HL-60 (cell line): ENCODE measurements around the gene ATG4D.

Experiments
- GABPA ChIP-seq: IDR thresholded peaks from 2 replicates; pipeline ENCODE4 v1.6.1; 2012; ENCODE audit warnings: low read depth
- POLR2AphosphoS5 ChIP-seq: IDR thresholded peaks from 2 replicates; pipeline ENCODE4 v1.6.1; 2012; ENCODE audit warnings: low read depth
- TF ChIP-seq, protein P1 (sequence below): IDR thresholded peaks from one replicate; pipeline ENCODE4 v1.5.1; 2011; ENCODE audit warnings: low read length, control low read depth, inconsistent platforms; ENCODE audit not compliant: insufficient read depth
- TF ChIP-seq, protein P2 (sequence below): IDR thresholded peaks from 2 replicates; pipeline ENCODE4 v1.6.1; 2012; ENCODE audit warnings: low read depth; ENCODE audit not compliant: insufficient replicate concordance

DNA sequence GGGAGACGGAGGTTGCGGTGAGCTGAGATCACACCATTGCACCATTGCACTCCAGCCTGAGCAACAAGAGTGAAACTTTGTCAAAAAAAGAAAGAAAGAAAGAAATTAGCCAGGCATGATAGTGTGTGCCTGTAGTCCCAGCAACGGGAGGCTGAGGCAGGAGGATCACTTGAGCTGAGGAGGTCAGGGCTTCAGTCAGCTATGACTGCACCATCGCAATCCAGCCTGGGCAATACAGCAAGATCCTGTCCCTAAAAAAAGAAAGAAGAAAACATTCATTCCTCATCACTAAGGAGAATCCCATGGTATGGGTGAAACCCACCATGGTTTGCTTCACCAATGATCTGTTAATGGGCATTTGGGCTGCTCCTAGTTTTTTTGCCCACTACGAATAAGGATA, 56.4 kb downstream of the ATG4D start:
- TF ChIP-seq, protein P1, sequence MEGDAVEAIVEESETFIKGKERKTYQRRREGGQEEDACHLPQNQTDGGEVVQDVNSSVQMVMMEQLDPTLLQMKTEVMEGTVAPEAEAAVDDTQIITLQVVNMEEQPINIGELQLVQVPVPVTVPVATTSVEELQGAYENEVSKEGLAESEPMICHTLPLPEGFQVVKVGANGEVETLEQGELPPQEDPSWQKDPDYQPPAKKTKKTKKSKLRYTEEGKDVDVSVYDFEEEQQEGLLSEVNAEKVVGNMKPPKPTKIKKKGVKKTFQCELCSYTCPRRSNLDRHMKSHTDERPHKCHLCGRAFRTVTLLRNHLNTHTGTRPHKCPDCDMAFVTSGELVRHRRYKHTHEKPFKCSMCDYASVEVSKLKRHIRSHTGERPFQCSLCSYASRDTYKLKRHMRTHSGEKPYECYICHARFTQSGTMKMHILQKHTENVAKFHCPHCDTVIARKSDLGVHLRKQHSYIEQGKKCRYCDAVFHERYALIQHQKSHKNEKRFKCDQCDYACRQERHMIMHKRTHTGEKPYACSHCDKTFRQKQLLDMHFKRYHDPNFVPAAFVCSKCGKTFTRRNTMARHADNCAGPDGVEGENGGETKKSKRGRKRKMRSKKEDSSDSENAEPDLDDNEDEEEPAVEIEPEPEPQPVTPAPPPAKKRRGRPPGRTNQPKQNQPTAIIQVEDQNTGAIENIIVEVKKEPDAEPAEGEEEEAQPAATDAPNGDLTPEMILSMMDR: no peak
- TF ChIP-seq POLR2AphosphoS5 (no peak), GABPA (no peak)
- TF ChIP-seq, protein P2, sequence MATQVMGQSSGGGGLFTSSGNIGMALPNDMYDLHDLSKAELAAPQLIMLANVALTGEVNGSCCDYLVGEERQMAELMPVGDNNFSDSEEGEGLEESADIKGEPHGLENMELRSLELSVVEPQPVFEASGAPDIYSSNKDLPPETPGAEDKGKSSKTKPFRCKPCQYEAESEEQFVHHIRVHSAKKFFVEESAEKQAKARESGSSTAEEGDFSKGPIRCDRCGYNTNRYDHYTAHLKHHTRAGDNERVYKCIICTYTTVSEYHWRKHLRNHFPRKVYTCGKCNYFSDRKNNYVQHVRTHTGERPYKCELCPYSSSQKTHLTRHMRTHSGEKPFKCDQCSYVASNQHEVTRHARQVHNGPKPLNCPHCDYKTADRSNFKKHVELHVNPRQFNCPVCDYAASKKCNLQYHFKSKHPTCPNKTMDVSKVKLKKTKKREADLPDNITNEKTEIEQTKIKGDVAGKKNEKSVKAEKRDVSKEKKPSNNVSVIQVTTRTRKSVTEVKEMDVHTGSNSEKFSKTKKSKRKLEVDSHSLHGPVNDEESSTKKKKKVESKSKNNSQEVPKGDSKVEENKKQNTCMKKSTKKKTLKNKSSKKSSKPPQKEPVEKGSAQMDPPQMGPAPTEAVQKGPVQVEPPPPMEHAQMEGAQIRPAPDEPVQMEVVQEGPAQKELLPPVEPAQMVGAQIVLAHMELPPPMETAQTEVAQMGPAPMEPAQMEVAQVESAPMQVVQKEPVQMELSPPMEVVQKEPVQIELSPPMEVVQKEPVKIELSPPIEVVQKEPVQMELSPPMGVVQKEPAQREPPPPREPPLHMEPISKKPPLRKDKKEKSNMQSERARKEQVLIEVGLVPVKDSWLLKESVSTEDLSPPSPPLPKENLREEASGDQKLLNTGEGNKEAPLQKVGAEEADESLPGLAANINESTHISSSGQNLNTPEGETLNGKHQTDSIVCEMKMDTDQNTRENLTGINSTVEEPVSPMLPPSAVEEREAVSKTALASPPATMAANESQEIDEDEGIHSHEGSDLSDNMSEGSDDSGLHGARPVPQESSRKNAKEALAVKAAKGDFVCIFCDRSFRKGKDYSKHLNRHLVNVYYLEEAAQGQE: no peak
